ENCODE measurements around the gene GJA10.

The GJA10 gene

GRCh38 chr6:89917216-89917615 lies 22.9 kb downstream of the GJA10 start:
- no peak for DNase-seq (ENCODE audit: low read depth in 2 of 2)

DNA sequence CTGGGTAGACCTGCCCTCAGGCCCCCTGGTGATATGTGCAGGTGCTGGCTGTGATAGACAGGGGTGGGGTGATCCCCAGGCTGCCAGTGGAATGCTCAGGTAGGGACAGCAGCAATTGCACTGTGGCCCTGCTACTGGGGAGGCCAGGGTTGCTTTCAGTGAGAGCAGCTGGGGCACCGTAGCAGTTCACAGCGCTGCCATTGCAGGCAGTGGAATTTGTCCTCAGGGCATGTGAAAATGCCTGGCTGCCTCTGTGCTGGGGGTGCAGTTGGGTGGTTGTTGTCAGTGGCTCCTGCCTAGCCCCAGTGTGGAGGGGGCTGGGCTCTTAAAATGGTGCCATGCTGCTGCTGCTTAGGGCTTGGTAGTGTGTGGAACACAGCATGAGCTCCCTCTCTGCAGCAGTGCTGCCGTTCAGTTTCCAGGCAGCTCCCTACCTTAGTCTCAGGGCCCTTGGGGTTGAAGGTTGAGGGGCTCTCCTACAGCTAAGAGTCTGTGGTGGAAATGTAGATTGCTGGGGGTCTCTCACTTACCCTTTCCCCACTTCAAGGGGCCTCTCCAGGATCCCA lies 23.6 kb downstream of the GJA10 start:
- DNase-seq (ENCODE audit: low read depth in 2 of 2) = no peak

DNA sequence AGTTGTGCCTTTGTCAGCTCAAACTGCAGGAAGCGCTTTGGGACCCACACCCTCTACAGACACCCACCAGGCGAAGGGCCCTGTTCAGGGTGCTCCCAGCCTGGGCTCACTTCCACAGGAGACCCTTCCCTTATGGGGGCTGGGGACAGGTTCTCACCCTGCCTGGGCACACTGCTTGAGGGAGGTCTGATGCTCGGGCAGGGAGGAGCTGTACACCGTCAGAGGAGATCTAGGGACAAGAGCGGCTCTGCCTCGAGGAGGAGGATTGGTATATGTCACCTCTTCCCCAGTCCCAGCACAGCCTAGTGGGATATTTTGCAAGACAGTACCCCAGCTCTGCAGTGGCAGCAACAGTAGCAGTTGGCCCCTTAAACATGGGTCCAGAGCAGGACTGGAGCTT lies 26.9 kb downstream of the GJA10 start:
- DNase-seq (ENCODE audit: low read depth in 2 of 2) = no peak

GRCh38 chr6:89921691-89922090 lies 27.4 kb downstream of the GJA10 start:
- DNase-seq (ENCODE audit: low read depth in 2 of 2) = no peak

DNA sequence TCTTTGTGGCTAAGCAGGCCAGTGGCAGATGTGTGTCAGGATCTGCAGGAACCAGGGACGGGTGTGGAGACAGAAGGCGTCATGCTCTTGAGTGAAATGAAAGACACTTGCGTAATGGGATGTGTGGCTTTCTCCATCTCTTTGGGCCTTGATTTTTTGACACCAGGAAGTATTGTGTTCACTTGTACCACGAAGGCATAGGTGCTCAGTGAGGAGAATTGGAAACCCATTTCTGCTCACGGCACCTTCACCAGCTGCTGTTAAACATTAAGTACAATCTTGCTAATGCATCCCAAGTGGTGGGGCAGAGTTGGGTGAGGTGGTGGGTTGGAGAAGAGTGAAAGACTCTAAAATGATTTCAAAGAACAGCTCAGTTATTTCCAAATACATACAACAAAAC lies 30.0 kb downstream of the GJA10 start:
- no peak for DNase-seq (ENCODE audit: low read depth in 2 of 2)

- DNase-seq (ENCODE audit: low read depth in 2 of 2) = no peak
Measured at GRCh38 chr6:89925826-89926225, 31.6 kb downstream of the GJA10 start.

DNA sequence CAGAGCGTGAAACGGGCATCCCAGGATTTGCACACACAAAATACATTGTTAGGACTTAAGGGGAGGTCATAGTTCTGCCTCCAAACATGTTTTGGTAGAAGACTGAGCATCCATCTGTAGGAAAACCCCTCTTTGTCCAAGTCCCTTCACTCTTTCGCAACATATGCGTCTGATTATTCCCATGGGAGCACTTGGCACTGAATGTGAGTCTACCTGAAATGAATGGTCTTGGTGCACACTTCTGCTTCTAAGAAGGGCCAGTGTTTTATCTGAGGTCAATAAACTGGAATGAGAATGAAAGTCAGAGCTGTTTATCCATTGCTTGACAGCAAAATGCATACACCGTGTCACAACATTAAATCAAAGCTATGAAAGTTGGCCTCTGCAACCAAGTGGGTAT lies 33.0 kb downstream of the GJA10 start:
- no peak for DNase-seq (ENCODE audit: low read depth in 2 of 2)

DNA sequence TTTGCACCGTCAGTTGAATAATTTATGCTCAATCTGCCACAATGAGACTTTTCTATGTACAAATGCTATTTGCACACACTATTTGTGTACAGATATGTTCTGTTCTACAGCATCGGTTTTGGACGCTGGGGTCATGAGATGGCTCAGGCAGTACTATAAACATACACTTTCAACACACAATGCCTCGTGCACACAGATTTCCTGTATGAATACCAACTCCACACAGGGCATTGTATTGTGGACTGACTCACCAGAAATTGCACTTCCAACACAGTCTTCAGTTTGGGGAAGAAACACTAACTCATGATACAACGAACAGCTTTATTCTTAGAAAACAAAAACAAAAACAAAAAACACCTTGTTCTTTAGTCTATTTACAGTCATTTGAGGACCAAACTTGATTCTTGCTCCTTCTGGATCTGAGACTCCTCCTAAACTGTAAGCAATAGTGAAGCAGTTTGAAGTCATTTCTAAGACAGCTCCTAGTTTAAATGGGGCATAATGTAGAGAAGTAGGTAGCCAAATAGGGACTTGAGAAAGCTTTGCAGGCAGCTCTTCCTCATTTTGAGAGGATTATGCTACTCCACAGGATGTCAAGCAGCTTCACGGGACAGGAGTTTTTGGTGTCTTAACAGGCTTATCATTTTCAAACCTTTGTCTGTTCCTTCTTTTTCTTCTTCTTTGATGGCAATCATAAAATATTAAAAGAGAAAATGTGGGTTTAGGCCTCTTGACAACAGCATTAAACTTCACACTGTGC lies 33.7 kb downstream of the GJA10 start:
- no peak for DNase-seq (ENCODE audit: low read depth in 2 of 2)

DNA sequence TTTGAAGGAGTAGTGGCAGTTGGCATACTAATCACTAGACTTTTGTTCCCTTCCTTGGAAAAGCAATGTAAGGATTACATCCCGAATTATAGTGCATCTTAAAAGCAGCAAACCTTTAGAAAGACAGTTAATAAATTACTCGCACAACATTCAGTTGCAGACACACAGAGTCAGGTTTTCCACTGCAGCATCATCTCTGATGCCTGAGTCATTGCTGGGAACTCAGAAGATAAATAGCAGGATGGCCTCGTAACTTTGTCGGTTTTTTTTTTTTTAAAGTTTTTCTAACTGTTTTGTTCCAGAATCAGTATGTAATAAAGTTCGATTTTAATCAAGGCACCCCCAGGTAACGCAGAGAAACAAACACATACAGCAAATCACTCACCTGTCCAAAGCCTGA lies 34.3 kb downstream of the GJA10 start:
- peak in 1 of 2 donors; percentile 41 for DNase-seq (ENCODE audit: low read depth in 2 of 2)

DNA sequence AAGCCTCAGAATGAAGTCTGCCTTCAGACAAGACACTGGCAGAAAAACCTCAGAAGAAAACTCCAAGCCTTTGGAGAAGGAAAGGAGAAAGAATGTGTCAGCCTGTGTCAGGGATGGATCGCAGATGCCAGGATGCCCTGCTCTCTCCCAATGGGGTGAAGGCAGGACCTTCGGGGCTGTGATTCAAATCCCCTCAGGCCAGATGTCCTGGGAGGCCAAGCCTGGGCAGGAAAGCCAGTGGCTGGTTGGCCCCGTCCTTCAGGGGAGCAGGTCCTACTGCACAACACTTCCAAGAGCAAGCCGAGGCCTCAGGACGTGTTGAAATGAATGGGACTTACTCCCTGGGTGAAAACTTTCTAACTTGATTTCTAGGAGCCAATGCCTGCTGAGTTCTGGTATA lies 36.5 kb downstream of the GJA10 start:
- no peak for DNase-seq (ENCODE audit: low read depth in 2 of 2)

DNA sequence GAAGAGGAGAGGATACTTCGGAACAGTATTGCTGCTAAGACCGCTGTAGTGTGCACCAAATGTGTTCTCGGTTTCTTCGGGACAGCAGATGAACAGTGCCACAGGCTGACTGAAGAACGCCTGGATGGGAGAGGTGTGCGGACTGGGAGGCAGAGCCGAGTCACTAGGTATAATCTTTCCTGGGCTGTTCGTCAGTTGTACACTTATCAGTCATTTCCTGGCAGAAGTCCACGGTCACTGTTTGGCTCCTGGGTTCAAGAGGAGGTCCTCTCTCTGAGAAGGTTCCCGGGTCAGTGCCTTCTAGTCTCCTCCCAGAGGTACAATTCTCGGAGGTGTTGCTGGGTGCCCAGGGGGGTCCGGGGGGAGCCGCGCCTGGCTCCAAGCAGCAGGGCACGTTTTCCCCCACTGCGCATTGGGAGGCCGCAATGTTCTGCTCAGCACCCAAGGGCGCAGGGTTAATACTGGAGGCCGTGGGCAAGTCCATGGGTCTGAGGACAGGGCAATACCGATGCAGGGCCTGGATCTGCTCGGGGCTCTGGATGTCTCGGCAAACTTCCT lies 38.1 kb downstream of the GJA10 start:
- no peak for DNase-seq (ENCODE audit: low read depth in 2 of 2)

DNA sequence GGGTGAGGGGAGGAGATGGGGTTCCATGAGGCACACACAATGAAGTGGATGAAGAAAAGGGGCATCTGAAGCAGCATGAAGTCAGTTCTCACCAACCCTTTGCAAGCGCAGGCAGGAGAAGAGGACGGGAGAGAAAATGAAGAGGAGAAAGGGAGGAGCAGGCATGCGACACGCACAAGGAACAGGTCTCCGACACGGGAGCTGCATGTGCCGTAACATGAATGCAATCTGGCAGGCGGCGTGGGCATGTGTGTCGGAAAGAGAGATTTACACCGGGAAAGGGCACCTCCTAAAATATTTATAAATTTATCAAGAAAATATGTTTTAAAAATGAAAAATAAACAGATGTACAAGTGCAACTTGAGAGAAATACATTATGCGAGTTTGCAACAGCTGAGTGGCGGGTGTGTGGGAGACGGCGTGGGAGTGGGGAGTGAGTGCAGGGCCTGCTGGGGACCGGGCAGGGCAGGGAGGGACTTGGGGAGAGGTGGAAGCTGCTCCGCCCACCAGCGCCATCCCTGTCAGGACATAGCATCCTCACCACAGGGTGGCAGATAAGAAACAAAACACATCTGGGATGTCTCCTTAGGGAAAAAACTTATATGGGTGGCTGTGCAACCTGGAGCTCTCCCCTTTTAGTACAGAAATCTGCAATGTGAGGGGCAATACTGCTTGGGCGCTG lies 40.6 kb downstream of the GJA10 start:
- DNase-seq (ENCODE audit: low read depth in 2 of 2) = no peak

DNA sequence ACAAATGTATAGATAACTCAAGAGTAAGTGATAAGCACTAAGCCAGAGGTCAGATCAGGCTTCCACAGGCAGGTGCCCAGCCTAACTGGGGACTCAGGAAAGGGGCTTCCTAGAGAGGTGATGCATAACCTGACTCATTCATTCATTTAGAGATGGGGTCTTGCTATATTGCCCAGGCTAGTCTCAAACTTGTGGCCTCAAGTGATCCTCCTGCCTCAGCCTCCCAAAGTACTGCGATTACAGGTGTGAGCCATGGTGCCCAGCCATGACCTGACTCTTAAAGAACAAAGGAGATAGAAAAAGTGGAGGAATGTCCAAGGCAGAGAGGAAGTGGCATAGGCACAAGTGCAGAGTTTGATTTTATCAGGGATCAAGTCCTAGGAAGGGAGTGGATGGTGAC lies 41.9 kb downstream of the GJA10 start:
- DNase-seq (ENCODE audit: low read depth in 2 of 2) = no peak

DNA sequence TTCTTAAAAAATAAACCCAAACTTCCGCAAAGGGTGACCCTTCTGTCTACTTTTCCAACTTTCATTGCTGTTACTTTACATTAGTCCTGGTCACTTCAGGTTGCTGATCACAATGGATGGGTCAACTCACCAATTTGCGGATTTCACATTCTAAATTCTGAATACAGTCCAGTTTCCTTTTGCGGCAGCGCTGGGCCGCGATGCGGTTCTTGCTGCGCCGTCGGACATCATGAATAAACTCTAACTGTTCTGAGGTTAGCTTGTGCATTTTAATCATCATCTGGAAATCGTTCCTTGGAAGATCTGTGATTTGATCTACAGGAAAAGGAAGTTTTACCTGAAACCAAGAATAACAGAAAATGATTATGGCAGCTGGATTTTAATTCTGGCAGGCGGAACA lies 43.7 kb downstream of the GJA10 start:
- no peak for DNase-seq (ENCODE audit: low read depth in 2 of 2)

GRCh38 chr6:89939144-89939543 lies 44.9 kb downstream of the GJA10 start:
- no peak for DNase-seq (ENCODE audit: low read depth in 2 of 2)

DNA sequence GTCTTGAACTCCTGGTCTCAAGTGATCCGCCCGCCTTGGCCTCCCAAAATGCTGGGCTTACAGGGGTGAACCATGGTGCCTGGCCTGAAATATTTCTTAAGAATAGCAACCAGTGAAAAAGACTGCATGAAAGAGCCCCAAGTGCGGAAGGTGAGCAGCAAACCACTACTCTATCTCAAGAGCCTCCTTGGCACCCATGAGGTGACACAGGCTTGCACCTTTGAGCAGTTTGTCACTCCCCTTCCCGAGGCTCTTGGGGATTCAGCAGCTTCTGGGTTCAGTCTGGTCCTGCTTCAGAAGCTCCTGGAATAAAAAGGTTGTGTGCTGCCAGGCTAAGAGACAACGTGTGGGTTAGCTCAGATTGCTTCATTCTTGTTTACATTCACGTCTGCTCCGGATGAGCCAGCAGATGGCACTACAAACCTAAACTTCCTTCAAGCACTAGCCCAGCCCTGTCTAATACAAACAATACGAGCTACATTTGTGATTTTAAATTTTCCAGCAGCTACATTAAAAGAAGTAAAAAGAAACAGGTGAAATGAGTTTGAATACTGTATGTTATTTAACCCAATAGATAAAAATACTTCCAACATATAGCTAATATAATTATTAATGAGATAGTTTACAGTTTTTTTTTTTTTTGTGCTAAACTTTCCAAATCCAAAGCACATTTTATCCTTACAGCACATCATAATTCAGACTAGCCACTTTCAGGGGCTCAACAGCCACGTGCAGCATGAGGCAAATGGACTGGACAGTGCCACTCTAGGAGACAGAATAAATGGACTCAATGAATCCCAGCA lies 46.2 kb downstream of the GJA10 start:
- DNase-seq (ENCODE audit: low read depth in 2 of 2) = peak; percentile 36 to 49

DNA sequence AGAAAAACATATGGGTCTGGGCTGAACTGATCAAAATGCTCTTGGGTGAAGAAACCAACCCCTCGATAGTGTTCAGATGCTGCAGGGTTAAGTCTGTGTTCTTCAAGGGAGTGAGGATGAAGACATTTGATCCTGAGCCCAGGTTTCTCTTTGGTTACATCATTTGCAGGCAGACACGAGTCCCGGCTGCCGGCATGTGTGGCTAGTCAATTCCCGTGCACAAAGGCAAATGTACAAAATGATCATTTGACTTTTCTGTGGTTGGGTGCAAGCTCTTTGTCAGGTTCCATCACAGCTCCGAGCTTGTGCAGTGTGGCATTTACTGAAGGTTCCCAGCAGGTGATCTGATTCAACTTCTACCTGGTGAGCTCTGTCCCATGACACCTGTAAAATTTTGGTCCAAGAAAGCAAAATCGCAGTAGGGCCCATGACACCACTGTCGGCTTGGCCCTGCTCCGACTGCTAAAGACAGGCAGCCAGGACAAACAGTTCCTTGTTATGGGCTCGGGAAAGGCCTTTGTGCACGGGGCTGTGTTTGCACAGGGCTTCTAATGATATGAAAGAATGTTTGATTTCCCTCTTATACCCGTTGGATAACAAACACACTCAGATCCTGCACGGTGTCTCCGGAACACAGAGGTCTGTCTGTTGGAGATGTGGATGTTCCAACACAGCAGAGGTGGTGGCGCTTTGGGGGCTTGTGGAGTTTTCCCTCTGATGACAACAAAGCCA lies 46.9 kb downstream of the GJA10 start:
- no peak for DNase-seq (ENCODE audit: low read depth in 2 of 2)

GRCh38 chr6:89941763-89942497 lies 47.7 kb downstream of the GJA10 start:
- DNase-seq (ENCODE audit: low read depth in 2 of 2) = no peak

- no peak for DNase-seq (ENCODE audit: low read depth in 2 of 2)
Measured at GRCh38 chr6:89942601-89943000, 48.3 kb downstream of the GJA10 start.

DNA sequence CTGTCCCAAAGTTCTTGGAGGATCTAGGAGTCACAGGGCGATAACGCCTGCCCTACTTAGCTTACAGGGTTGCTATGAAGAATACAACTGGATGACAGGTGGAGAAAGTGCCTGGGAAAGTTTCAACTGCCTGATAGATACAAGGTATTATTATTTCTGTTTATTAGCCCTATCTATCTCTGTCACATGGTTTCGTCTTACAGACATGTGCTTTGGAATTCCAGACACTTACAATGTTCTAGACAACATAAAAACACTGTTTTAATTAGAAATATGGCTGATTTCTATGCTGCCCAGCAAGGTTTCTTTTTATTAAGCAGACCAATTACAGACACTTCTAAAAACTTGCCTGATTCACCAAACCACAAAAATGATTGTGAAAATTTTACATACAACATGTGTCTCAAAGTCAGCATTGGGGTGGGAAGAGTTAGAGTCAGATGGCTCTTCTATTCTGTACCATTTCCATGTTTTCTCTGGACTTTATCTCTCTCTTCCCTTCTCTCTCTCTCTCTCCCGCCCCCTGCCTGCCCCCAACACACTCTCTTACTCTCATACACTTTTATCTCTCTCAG lies 50.0 kb downstream of the GJA10 start:
- no peak for DNase-seq (ENCODE audit: low read depth in 2 of 2)

All from stimulated activated CD4-positive, alpha-beta T cell treated with anti-CD3 and anti-CD28 coated beads, Interleukin-15, amount 100 ng/mL, for 48 hours (primary cell).